RWPE2 (cell line): ENCODE measurements around the gene RBMS3.

ENCODE experiments used
- ATAC-seq: fragments of 200-7000 bp; cut with Tn5 transposase; 3 replicates; pipeline ENCODE4 v1.9.1; 2021; ENCODE audit warnings: low read depth
- DNase-seq: peaks from one replicate; pipeline ENCODE4 v3.0.0-alpha.2; 2020; ENCODE audit warnings: low spot score
- H3K27ac ChIP-seq: fragments of 450-650 bp; 2 replicates; pipeline ENCODE4 v1.5.1; 2017; ENCODE audit warnings: mild to moderate bottlenecking; ENCODE audit not compliant: poor library complexity, severe bottlenecking
- H3K27me3 ChIP-seq: fragments of 250-450 bp; sonication (Bioruptor Pico); 2 replicates; pipeline ENCODE4 v1.5.1; 2021; ENCODE audit warnings: mild to moderate bottlenecking, moderate library complexity; ENCODE audit not compliant: insufficient read depth, poor library complexity, severe bottlenecking
- H3K36me3 ChIP-seq: fragments of 250-450 bp; sonication (Bioruptor Pico); 2 replicates; pipeline ENCODE4 v1.5.1; 2020; ENCODE audit warnings: low read depth, mild to moderate bottlenecking, moderate library complexity
- H3K4me1 ChIP-seq: fragments of 250-450 bp; sonication (Bioruptor Pico); 2 replicates; pipeline ENCODE4 v1.5.1; 2021; ENCODE audit warnings: mild to moderate bottlenecking, moderate library complexity; ENCODE audit not compliant: insufficient read depth, poor library complexity, severe bottlenecking
- H3K4me3 ChIP-seq: fragments of 250-450 bp; sonication (Bioruptor Pico); 2 replicates; pipeline ENCODE4 v1.5.1; 2021; ENCODE audit warnings: mild to moderate bottlenecking, moderate library complexity; ENCODE audit not compliant: severe bottlenecking
- H3K9me3 ChIP-seq: fragments of 250-450 bp; sonication (Bioruptor Pico); 2 replicates; pipeline ENCODE4 v1.5.1; 2021; ENCODE audit warnings: mild to moderate bottlenecking, moderate library complexity; ENCODE audit not compliant: severe bottlenecking
- CTCF ChIP-seq: fragments of 450-650 bp; IDR thresholded peaks from one replicate; pipeline ENCODE4 v1.5.1; 2017; ENCODE audit warnings: mild to moderate bottlenecking, moderate library complexity; ENCODE audit not compliant: poor library complexity, severe bottlenecking

The RBMS3 gene

GRCh38 chr3:29926378-29926777 is 645.5 kb downstream of the RBMS3 start:
- TF ChIP-seq CTCF, result no peak
- H3K27me3 ChIP-seq, result no peaks in the 10 kb centered on the region
- no peaks in the 10 kb centered on the region for H3K9me3 ChIP-seq
- DNase-seq (no peak), ATAC-seq (no peak)
- H3K27ac ChIP-seq, result no peak overlapping the region
- H3K4me3 ChIP-seq, result no peak overlapping the region
- H3K36me3 ChIP-seq, result no peaks in the 10 kb centered on the region
- H3K4me1 ChIP-seq, result peaks cover 7% of the 10 kb centered on the region

GRCh38 chr3:29932696-29933325 is 651.9 kb downstream of the RBMS3 start:
- no peak for DNase-seq

GRCh38 chr3:29933802-29934490 is 653.1 kb downstream of the RBMS3 start:
- H3K36me3 ChIP-seq, result no peaks in the 10 kb centered on the region
- TF ChIP-seq CTCF, result no peak
- DNase-seq, result no peak
- H3K4me1 ChIP-seq, result peaks cover 14% of the 10 kb centered on the region
- H3K27me3 ChIP-seq, result no peaks in the 10 kb centered on the region
- ATAC-seq, result no peak
- no peaks in the 10 kb centered on the region for H3K9me3 ChIP-seq
- H3K27ac ChIP-seq, result no peak overlapping the region
- no peak overlapping the region for H3K4me3 ChIP-seq

More at GRCh38 chr3:29932696-29933325, 651.9 kb downstream of the RBMS3 start:
- no peaks in the 10 kb centered on the region for H3K36me3 ChIP-seq
- no peak for TF ChIP-seq CTCF
- H3K27me3 ChIP-seq, result no peaks in the 10 kb centered on the region
- H3K4me1 ChIP-seq, result peaks cover 13% of the 10 kb centered on the region
- H3K27ac ChIP-seq, result no peak overlapping the region
- H3K4me3 ChIP-seq, result no peak overlapping the region
- ATAC-seq, result no peak
- H3K9me3 ChIP-seq, result no peaks in the 10 kb centered on the region

- TF ChIP-seq CTCF, result no peak
- peaks cover 14% of the 10 kb centered on the region for H3K4me1 ChIP-seq
- no peaks in the 10 kb centered on the region for H3K27me3 ChIP-seq
- ATAC-seq (no peak), DNase-seq (no peak)
- no peak overlapping the region for H3K4me3 ChIP-seq
- H3K36me3 ChIP-seq, result no peaks in the 10 kb centered on the region
- no peak overlapping the region for H3K27ac ChIP-seq
- no peaks in the 10 kb centered on the region for H3K9me3 ChIP-seq
Observed at GRCh38 chr3:29934751-29935150, 653.9 kb downstream of the RBMS3 start.

GRCh38 chr3:29936054-29936453 is 655.2 kb downstream of the RBMS3 start:
- no peak overlapping the region for H3K27ac ChIP-seq
- H3K36me3 ChIP-seq, result no peaks in the 10 kb centered on the region
- TF ChIP-seq CTCF, result no peak
- no peaks in the 10 kb centered on the region for H3K27me3 ChIP-seq
- ATAC-seq (no peak), DNase-seq (no peak)
- H3K9me3 ChIP-seq, result no peaks in the 10 kb centered on the region
- peaks cover 14% of the 10 kb centered on the region for H3K4me1 ChIP-seq
- H3K4me3 ChIP-seq, result no peak overlapping the region
